Measurements from ENCODE around the gene ZC3H10. TPM values are rescaled to one million over a fixed set of nuclear protein-coding genes. Genes with fewer than 3 reads are reported as not detected.

The ZC3H10 gene
- total and polyA plus RNA-seq, 2 donors (not counting 3 experiments of a cell fraction or from before 2014, with no cell fraction given) = 2.6 to 10.1 TPM

- H3K36me3 ChIP-seq (ENCODE audit: control insufficient read depth in 2 of 2, extremely low read depth in 1 of 2, insufficient read depth in 2 of 2, low read length in 2 of 2) = no peaks in the 10 kb centered on the region
- dilution Hi-C loops (cut with MboI; ENCODE audit: extremely low pct_ligation_motif_present, low sequenced_read_pairs) (no loop called here), intact Hi-C loops (cut with micrococcal nuclease) (no loop called here)
- BruUV-seq (replicated peaks) = no TSS peak
- TF ChIP-seq POLR2A (IDR thresholded peaks at IDR 0.05; ENCODE audit: low read depth, low read length) (no peak), MYC (IDR thresholded peaks at IDR 0.05; ENCODE audit: low read depth, low read length) (no peak)
- no peak overlapping the region for H3K4me3 ChIP-seq (replicated peaks in 1 of 3; ENCODE audit: insufficient read depth in 1 of 3, low read depth in 1 of 3, low read length in 3 of 3)
- no peak overlapping the region for H3K9ac ChIP-seq (replicated peaks; ENCODE audit: extremely low read depth, insufficient read depth, low read length)
- H2AFZ ChIP-seq (ENCODE audit: low read depth, low read length) = no peak overlapping the region
- no peak overlapping the region for H3K4me2 ChIP-seq (ENCODE audit: insufficient read depth, low read length)
- no peak for FAIRE-seq
- H3K9me1 ChIP-seq (replicated peaks; ENCODE audit: control insufficient read depth, extremely low read depth, insufficient read depth, low read length) = no peaks in the 10 kb centered on the region
- H3K27ac ChIP-seq (ENCODE audit: insufficient read depth, low read depth, low read length) = no peak overlapping the region
- no peaks in the 10 kb centered on the region for H4K20me1 ChIP-seq (replicated peaks; ENCODE audit: control insufficient read depth, extremely low read depth, insufficient read depth, low read length)
- no peaks in the 10 kb centered on the region for H3K9me3 ChIP-seq (replicated peaks; ENCODE audit: control insufficient read depth, insufficient read depth, low read length)
- H3K4me1 ChIP-seq (ENCODE audit: control insufficient read depth, extremely low read depth, insufficient read depth, low read length) = peaks cover 8% of the 10 kb centered on the region
- no peaks in the 10 kb centered on the region for H3K79me2 ChIP-seq (ENCODE audit: control insufficient read depth, insufficient read depth, low read length)
- ChIA-PET CTCF (interaction anchor here (0.8 to 5.0 kb wide), 3 partner anchors 23 to 288 kb away, joined by 3 to 59 read pairs (median 3); partner anchors contain the start of gene PA2G4), POLR2A (interaction anchor here (1.3 kb wide), 1 partner anchor 24 kb away, joined by 3 read pairs; the partner anchor contains the start of gene PA2G4)
- no peak for DNase-seq (ENCODE audit: low read depth, low spot score)
- H3K27me3 ChIP-seq (ENCODE audit: control insufficient read depth in 2 of 2, insufficient read depth in 2 of 2, low read length in 2 of 2) = peaks cover 2 to 4% of the 10 kb centered on the region in 2 experiments
These were observed 37.4 kb upstream of the ZC3H10 start for GRCh38 chr12:56080556-56081138.

DNA sequence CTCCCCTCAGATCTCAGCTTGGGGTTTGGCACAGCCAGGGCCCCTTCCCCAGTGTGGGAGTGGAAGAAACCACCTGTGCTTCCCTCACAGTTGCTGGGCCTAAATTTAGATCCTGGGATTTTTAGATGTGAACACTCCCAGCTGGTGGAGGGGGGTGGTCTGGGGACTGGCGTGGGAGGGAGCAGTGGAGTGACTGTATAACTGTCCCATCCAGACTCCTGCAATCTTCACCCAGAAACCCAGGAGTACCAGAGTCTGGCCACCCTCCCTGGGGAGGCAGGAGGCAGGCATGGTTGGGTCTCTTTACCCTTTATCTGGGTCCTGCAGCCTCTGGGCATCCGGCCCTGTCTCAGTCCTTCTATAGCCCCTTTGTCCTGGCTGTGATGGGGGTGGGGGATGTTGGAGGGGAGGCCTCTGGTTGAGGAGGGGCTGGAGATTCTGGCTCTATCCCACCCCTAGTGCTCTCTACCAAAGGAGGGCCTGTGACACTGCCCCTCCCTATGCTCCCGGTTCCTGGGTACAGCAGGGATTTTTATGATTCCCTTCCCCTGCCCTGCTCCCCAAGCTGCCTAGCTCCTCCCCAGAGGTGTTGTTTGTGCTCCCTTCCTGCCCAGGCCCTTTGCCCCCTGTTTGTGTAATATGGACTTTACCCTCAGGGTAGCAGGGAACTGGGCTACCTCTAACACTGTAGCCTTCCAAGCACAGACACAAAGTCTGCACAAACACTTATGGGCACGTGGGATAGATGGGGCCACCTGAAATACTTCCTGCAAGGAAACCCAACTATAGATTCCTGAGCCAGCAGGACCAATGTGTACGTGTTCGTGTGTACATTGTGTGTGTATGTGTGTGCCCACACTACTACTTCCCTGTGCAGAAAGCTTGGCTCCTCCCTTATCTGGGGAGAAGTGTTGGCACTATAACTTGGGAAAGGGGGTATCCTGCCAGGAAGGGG is 36.4 kb upstream of the ZC3H10 start:
- no peak for DNase-seq (ENCODE audit: low read depth, low spot score)
- H3K79me2 ChIP-seq (ENCODE audit: control insufficient read depth, insufficient read depth, low read length) = no peaks in the 10 kb centered on the region
- peaks cover 2 to 4% of the 10 kb centered on the region in 2 experiments for H3K27me3 ChIP-seq (ENCODE audit: control insufficient read depth in 2 of 2, insufficient read depth in 2 of 2, low read length in 2 of 2)
- dilution Hi-C loops (cut with MboI; ENCODE audit: extremely low pct_ligation_motif_present, low sequenced_read_pairs) (no loop called here), intact Hi-C loops (cut with micrococcal nuclease) (no loop called here)
- BruUV-seq (replicated peaks) = no TSS peak
- ChIA-PET POLR2A (interaction anchor here (1.3 kb wide), 1 partner anchor 23 kb away, joined by 3 read pairs; the partner anchor contains the start of gene PA2G4), CTCF (interaction anchor here (1.3 to 5.0 kb wide), 2 partner anchors 22 to 287 kb away, joined by 3 to 59 read pairs; partner anchors contain the start of gene PA2G4)
- H3K9me1 ChIP-seq (replicated peaks; ENCODE audit: control insufficient read depth, extremely low read depth, insufficient read depth, low read length) = no peaks in the 10 kb centered on the region
- H3K36me3 ChIP-seq (ENCODE audit: control insufficient read depth in 2 of 2, extremely low read depth in 1 of 2, insufficient read depth in 2 of 2, low read length in 2 of 2) = no peaks in the 10 kb centered on the region
- FAIRE-seq = no peak
- no peak overlapping the region for H3K27ac ChIP-seq (ENCODE audit: insufficient read depth, low read depth, low read length)
- H3K4me3 ChIP-seq (replicated peaks in 1 of 3; ENCODE audit: insufficient read depth in 1 of 3, low read depth in 1 of 3, low read length in 3 of 3) = no peak overlapping the region
- H3K4me1 ChIP-seq (ENCODE audit: control insufficient read depth, extremely low read depth, insufficient read depth, low read length) = peaks cover 10% of the 10 kb centered on the region
- H3K4me2 ChIP-seq (ENCODE audit: insufficient read depth, low read length) = no peak overlapping the region
- no peak overlapping the region for H2AFZ ChIP-seq (ENCODE audit: low read depth, low read length)
- no peak overlapping the region for H3K9ac ChIP-seq (replicated peaks; ENCODE audit: extremely low read depth, insufficient read depth, low read length)
- H4K20me1 ChIP-seq (replicated peaks; ENCODE audit: control insufficient read depth, extremely low read depth, insufficient read depth, low read length) = no peaks in the 10 kb centered on the region
- no peaks in the 10 kb centered on the region for H3K9me3 ChIP-seq (replicated peaks; ENCODE audit: control insufficient read depth, insufficient read depth, low read length)
- no peak for TF ChIP-seq EZH2 (IDR thresholded peaks at IDR 0.05; ENCODE audit: borderline replicate concordance, low read depth, low read length, severe bottlenecking)

Measured in endothelial cell of umbilical vein (primary cell).